Hepatocyte (in vitro differentiated cells): ENCODE data around the gene TBC1D2. TPM values are rescaled to one million over a fixed set of nuclear protein-coding genes. Genes with fewer than 3 reads are reported as not detected.

Source experiments
- DNase-seq: peaks from one replicate; pipeline ENCODE4 v3.0.0-alpha.2; 2016; ENCODE audit warnings: low spot score
- H2AFZ ChIP-seq: fragments of 200-600 bp; sonication (generic); 2 replicates; pipeline ENCODE4 v1.6.0; 2016; ENCODE audit warnings: antibody characterized with exemption, mild to moderate bottlenecking
- H3K27ac ChIP-seq: fragments of 200-600 bp; sonication (generic); 2 replicates; pipeline ENCODE4 v1.5.1; 2016; ENCODE audit warnings: mild to moderate bottlenecking
- H3K27me3 ChIP-seq: fragments of 200-600 bp; sonication (generic); 2 replicates; pipeline ENCODE4 v1.6.1; 2016
- H3K36me3 ChIP-seq: fragments of 200-600 bp; sonication (generic); replicated peaks from 2 replicates; pipeline ENCODE4 v1.5.1; 2016; ENCODE audit warnings: low read depth; ENCODE audit not compliant: insufficient read depth
- H3K4me1 ChIP-seq: fragments of 200-600 bp; sonication (generic); 2 replicates; pipeline ENCODE4 v1.5.1; 2016; ENCODE audit warnings: mild to moderate bottlenecking, moderate library complexity; ENCODE audit not compliant: insufficient read depth
- H3K4me2 ChIP-seq: fragments of 200-600 bp; sonication (generic); 2 replicates; pipeline ENCODE4 v1.6.0; 2016
- H3K4me3 ChIP-seq: fragments of 200-600 bp; sonication (generic); 2 replicates; pipeline ENCODE4 v1.5.1; 2016; ENCODE audit warnings: mild to moderate bottlenecking
- H3K79me2 ChIP-seq: fragments of 200-600 bp; sonication (generic); 2 replicates; pipeline ENCODE4 v1.6.0; 2017; ENCODE audit warnings: mild to moderate bottlenecking
- H3K9me2 ChIP-seq: fragments of 200-600 bp; sonication (generic); replicated peaks from 2 replicates; pipeline ENCODE4 v1.6.0; 2017; ENCODE audit warnings: mild to moderate bottlenecking; ENCODE audit not compliant: insufficient read depth
- H3K9me3 ChIP-seq: fragments of 200-600 bp; sonication (generic); 2 replicates; pipeline ENCODE4 v1.5.1; 2016; ENCODE audit warnings: low read depth, mild to moderate bottlenecking
- H4K20me1 ChIP-seq: fragments of 200-600 bp; sonication (generic); 2 replicates; pipeline ENCODE4 v1.6.0; 2016; ENCODE audit warnings: mild to moderate bottlenecking; ENCODE audit not compliant: insufficient read depth, poor library complexity, severe bottlenecking
- EZH2 ChIP-seq: fragments of 200-600 bp; sonication (generic); IDR thresholded peaks from 2 replicates; pipeline ENCODE4 v1.6.1; 2016; ENCODE audit warnings: antibody characterized with exemption, mild to moderate bottlenecking, borderline replicate concordance
- EZH2phosphoT487 ChIP-seq: fragments of 200-600 bp; sonication (generic); IDR thresholded peaks from one replicate; pipeline ENCODE4 v1.6.1; 2018; ENCODE audit warnings: antibody characterized with exemption, mild to moderate bottlenecking, low read depth, moderate library complexity; ENCODE audit not compliant: unreplicated experiment, severe bottlenecking
- WGBS: methylation state at CpG from one replicate; pipeline ENCODE4 v1.1.6; 2016; ENCODE audit warnings: low lambda C conversion rate; ENCODE audit errors: missing lambda C conversion rate; 5-methylcytosine and 5-hydroxymethylcytosine counted together
- polyA plus RNA-seq: library from polyadenylated mRNA; unstranded; fragments of >200 nt; fragmentation: Nextera tagmentation; extraction: Ambion mirVana; gene quantifications from 2 replicates; pipeline ENCODE4 v1.2.1, GENCODE V29; 2016
- total RNA-seq: library from RNA; depleted of rRNA; stranded (reverse); fragments of >200 nt; gene quantifications from 2 replicates; pipeline ENCODE4 v1.2.3, GENCODE V29; 2014
- TF ChIP-seq, protein P1 (sequence below): fragments of 200-600 bp; sonication (generic); IDR thresholded peaks from 2 replicates; pipeline ENCODE4 v1.5.1; 2016; ENCODE audit warnings: antibody characterized with exemption, mild to moderate bottlenecking; ENCODE audit not compliant: poor library complexity

TBC1D2 gene
- total and polyA plus RNA-seq, 2 experiments from 2014 or later, result 20.0 to 31.6 TPM

DNA sequence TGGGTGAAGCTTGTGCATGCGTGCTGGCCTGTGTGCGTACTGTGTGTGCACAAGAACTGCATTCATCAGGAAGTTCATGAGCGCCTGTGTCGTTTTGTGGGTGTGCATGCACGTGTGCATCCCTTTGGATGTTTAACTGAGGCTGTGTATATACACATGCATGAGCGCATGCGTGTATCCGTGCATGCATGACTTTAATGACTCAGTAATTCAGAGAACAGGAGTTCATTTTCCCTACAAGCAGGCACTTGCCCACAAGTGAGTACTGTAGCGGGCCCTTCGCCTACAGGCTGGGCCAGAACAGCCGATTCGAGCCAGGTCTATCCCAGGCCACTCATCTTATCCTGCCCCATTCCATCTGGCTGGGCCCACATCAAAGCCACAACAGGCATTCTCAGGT is 92.8 kb downstream of the TBC1D2 start:
- no peaks in the 10 kb centered on the region for H3K9me2 ChIP-seq
- 96% methylated on average over 12 of the region's 12 CpGs for WGBS
- no peak overlapping the region for H3K4me3 ChIP-seq
- peaks cover 49% of the 10 kb centered on the region for H3K79me2 ChIP-seq
- no peak for DNase-seq
- TF ChIP-seq EZH2, result no peak
- TF ChIP-seq EZH2phosphoT487, result no peak
- TF ChIP-seq, protein P1, sequence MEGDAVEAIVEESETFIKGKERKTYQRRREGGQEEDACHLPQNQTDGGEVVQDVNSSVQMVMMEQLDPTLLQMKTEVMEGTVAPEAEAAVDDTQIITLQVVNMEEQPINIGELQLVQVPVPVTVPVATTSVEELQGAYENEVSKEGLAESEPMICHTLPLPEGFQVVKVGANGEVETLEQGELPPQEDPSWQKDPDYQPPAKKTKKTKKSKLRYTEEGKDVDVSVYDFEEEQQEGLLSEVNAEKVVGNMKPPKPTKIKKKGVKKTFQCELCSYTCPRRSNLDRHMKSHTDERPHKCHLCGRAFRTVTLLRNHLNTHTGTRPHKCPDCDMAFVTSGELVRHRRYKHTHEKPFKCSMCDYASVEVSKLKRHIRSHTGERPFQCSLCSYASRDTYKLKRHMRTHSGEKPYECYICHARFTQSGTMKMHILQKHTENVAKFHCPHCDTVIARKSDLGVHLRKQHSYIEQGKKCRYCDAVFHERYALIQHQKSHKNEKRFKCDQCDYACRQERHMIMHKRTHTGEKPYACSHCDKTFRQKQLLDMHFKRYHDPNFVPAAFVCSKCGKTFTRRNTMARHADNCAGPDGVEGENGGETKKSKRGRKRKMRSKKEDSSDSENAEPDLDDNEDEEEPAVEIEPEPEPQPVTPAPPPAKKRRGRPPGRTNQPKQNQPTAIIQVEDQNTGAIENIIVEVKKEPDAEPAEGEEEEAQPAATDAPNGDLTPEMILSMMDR, result no peak
- no peaks in the 10 kb centered on the region for H3K36me3 ChIP-seq
- no peaks in the 10 kb centered on the region for H3K9me3 ChIP-seq
- H3K27me3 ChIP-seq, result no peaks in the 10 kb centered on the region
- no peak overlapping the region for H2AFZ ChIP-seq
- H3K27ac ChIP-seq, result no peak overlapping the region
- no peaks in the 10 kb centered on the region for H4K20me1 ChIP-seq
- no peak overlapping the region for H3K4me2 ChIP-seq
- H3K4me1 ChIP-seq, result no peaks in the 10 kb centered on the region

- Histone ChIP-seq H3K4me1 (no peaks in the 10 kb centered on the region), H3K27ac (no peak overlapping the region), H3K79me2 (peaks cover 43% of the 10 kb centered on the region), H3K36me3 (no peaks in the 10 kb centered on the region), H3K4me2 (no peak overlapping the region), H2AFZ (no peak overlapping the region), H4K20me1 (no peaks in the 10 kb centered on the region), H3K27me3 (no peaks in the 10 kb centered on the region), H3K9me2 (no peaks in the 10 kb centered on the region), H3K9me3 (no peaks in the 10 kb centered on the region), H3K4me3 (no peak overlapping the region)
- DNase-seq, result no peak
- TF ChIP-seq EZH2phosphoT487, result no peak
- no peak for TF ChIP-seq EZH2
- TF ChIP-seq, protein P1, result no peak
- 91% methylated on average over 4 of the region's 4 CpGs for WGBS
These were observed 93.6 kb downstream of the TBC1D2 start for GRCh38 chr9:98161851-98162250.

- no peaks in the 10 kb centered on the region for H3K27me3 ChIP-seq
- H3K79me2 ChIP-seq, result peaks cover 24% of the 10 kb centered on the region
- 63% methylated on average over 6 of the region's 6 CpGs for WGBS
- no peak overlapping the region for H2AFZ ChIP-seq
- H3K27ac ChIP-seq, result no peak overlapping the region
- H3K9me3 ChIP-seq, result no peaks in the 10 kb centered on the region
- no peak overlapping the region for H3K4me3 ChIP-seq
- H3K4me2 ChIP-seq, result no peak overlapping the region
- TF ChIP-seq EZH2phosphoT487, result no peak
- no peak for TF ChIP-seq EZH2
- TF ChIP-seq, protein P1, result no peak
- H3K36me3 ChIP-seq, result no peaks in the 10 kb centered on the region
- no peaks in the 10 kb centered on the region for H3K9me2 ChIP-seq
- H3K4me1 ChIP-seq, result no peaks in the 10 kb centered on the region
- H4K20me1 ChIP-seq, result no peaks in the 10 kb centered on the region
- DNase-seq, result no peak
These were observed 95.7 kb downstream of the TBC1D2 start for GRCh38 chr9:98159790-98160189.

GRCh38 chr9:98159301-98159700 is 96.1 kb downstream of the TBC1D2 start:
- Histone ChIP-seq H3K9me3 (no peaks in the 10 kb centered on the region), H3K4me3 (no peak overlapping the region), H3K27ac (no peak overlapping the region), H3K36me3 (no peaks in the 10 kb centered on the region), H3K4me1 (no peaks in the 10 kb centered on the region), H4K20me1 (no peaks in the 10 kb centered on the region), H3K27me3 (no peaks in the 10 kb centered on the region), H3K9me2 (no peaks in the 10 kb centered on the region), H3K79me2 (peaks cover 21% of the 10 kb centered on the region), H2AFZ (no peak overlapping the region), H3K4me2 (no peak overlapping the region)
- DNase-seq, result no peak
- no peak for TF ChIP-seq EZH2
- TF ChIP-seq, protein P1, result no peak
- no peak for TF ChIP-seq EZH2phosphoT487
- WGBS, result 91% methylated on average over 5 of the region's 5 CpGs
